ENCODE measurements around the gene CALML3.

- TF ChIP-seq EZH2 (IDR thresholded peaks at IDR 0.05; ENCODE audit: borderline replicate concordance, insufficient read depth, low read depth, low read length, poor library complexity, severe bottlenecking) (no peak), CTCF (IDR thresholded peaks at IDR 0.05) (no peak)
These were observed 45.4 kb downstream of the CALML3 start for GRCh38 chr10:5570007-5570655.

Data from B cell (primary cell).